Measurements from ENCODE around the gene METTL21C.

Gene METTL21C

DNA sequence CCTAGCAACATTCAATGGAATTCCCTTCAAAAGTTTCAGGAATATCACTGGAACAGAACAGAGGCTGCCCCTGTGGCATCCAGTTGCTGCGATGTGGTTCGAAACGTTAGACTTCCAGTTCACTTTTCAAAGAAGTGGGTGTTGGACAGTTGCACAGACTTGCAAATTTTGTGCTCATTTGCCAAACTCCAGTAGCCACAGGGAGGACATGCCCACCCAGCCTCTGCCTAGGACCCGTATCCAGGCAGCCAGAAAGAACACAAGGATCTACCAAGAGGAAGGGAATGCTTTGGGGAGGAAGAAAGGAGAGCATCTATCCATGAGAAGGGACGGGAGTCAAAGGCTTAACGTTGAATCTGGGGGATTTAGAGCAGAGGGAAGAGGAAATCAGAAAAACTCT is at the start of gene METTL21C:
METTL21C (minus strand) TSS at position 108 of the 400 bp plus-strand sequence. CDS start 546 bp downstream, outside the sequence.
- no peak for DNase-seq (ENCODE audit: low read depth in 2 of 2)

DNA sequence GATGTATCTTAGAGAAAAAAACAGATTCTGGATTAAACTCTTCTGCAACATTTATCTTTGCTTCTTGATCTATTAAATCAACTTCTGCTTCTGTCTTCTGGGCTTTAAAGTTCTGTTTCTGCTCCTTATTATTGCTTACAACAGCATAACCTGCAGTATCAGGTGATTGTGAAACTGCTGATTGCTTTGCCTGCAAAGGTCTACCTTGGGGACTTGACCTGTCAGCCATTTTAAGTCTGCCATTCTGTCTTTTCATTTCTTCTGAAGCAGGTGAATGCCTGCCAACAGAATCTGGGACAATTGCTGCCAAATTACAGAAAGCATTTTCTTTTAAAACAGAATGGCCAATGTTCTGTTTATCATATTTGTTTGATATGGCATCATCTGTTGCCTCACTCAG is 47.7 kb upstream of the METTL21C start:
- DNase-seq (ENCODE audit: low read depth in 2 of 2) = no peak

DNA sequence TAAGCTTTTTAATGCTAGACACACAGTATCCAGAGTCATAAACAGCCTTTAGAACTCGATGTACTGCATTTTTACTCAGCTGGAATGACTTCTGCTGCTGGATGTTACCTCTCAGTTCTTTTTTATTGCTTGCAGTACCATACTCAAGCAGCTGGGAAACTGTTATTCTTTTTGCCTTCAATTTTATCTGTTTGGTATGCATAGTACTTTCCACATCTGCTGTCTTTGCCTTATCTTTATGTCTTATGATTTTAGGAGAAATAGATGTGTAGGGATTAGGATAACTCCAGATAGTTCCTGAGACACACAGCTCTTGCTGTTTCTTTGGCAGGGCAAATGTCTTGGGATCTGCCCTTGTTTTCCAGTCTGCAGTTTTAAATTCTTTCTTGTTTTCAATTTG is 47.3 kb upstream of the METTL21C start:
- no peak for DNase-seq (ENCODE audit: low read depth in 2 of 2)

DNA sequence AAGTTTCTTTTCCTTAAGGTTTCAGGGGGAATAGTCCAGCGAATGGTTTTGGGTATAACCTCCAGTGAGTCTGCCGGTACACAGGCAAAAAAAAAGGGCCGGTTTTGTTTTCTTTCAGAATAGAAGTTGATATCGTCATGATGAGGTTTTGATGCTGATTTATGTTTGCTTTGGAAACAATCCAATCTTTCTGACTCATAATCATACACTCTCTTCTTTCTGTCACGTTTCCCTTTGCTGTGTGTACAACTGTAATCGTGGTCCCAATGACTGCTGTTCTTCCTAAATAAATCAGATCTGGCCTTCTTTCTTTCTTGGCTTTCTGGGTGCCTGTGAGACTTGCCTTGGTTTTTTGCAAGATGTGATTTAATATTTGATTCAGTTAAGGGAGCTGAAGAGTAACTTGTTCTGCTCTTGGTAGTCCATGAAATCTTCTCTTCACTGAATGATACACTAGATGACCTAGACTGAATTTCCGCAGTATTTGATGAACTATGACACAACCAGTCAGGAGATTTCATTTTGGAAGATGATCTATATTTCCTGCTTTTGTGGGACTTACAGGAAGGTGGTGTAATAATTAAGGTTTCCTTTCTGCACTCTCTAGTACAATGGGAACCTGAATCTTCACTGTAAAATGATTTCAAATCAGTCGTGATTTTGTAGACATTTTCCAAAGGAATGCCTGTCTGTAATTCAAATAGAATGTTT is 34.9 kb upstream of the METTL21C start:
- no peak for DNase-seq (ENCODE audit: low read depth in 2 of 2)

DNA sequence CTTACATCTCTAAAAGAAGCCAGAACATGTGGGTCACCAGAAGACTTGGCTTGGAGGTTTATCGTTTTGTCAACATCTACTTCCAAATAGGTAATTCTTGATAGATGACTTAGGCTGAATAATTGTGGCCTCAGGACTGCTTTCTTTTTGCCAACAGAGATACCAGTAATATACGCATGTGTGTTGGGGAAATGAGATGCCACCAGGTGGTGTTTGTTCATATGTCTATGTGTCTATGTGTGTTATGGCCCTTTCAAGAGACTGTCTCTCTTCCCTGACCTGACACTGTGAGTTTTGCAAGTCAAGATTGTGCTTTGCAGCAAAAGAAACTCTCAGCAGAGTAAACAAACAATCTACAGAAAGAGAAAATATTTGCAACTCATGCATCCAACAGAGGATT is 31.6 kb upstream of the METTL21C start:
- DNase-seq (ENCODE audit: low read depth in 2 of 2) = no peak

DNA sequence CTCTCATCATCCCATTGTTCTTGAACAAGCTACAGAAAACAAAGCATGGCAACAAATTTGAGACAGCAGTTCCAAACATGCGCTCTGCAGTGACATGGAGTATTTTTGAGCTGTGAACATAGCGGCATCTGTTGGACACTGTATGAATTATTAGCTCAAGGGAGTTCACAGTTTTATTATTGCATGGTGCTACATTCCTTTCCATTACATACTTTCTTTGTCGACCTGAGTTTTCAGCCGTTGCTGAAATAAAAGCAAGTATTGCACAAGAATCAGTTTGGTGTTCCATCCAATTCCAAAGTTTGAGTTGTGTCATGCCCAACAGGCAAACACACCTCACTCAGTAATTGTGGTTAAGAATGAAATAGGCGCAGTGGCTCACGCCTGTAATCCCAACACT is 30.1 kb upstream of the METTL21C start:
- DNase-seq (ENCODE audit: low read depth in 2 of 2) = no peak

DNA sequence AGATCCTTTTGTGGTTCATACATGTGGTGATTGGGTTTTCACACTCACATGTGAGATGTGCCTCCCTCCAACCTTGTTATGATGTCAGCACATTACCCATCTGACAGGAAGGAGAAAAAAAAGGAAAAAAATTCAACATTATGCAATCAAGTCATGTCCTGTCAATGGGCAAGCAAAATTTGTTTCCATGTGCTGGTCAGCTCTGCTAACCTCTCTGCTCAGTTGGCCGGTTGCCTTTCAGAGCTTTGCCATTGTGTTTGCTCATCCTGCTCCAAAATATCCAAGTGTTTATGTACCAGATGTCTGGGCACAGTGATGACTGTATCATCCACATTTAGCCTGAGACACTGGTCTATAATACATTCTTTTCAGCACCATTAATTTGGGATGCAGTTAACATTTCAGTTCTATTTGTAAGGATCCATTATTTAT is 27.0 kb upstream of the METTL21C start:
- no peak for DNase-seq (ENCODE audit: low read depth in 2 of 2)

DNA sequence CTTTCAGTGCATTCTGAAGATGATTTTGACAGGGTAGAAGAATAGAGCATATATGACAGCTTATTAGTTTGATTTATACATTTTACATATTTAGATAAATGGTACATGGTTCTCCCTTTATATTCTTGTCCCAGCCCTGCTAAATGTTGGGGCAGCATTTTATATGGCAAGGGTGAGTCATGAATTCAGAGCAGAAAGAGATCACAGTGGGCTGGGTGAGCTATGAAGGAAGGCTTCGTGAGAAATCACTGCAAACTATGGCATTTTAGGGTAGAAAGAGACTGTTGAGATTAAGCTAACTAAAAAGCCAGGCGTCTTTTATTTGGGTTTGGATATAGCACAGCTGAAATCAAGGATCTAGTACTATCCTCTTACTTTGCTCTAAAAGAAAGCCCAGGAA is 23.9 kb upstream of the METTL21C start:
- no peak for DNase-seq (ENCODE audit: low read depth in 2 of 2)

DNA sequence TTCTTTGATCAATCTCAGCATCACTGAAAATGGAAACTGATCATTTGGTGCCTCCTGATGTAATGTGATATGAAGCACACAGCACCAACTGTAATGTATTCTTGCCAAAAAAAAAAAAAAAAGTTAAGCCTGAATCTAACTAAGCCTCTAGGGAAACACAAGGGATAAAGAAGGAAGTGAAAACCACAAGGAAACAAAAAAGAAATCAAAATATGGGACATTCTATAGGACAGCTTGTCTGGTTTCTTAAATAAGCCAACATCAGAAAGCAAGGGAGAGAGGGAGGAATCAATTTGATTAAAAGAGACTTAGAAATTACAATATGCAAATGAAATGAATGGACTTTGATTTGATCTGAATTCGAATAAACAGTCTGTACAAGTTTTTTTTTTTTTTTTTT is 20.6 kb upstream of the METTL21C start:
- no peak for DNase-seq (ENCODE audit: low read depth in 2 of 2)

DNA sequence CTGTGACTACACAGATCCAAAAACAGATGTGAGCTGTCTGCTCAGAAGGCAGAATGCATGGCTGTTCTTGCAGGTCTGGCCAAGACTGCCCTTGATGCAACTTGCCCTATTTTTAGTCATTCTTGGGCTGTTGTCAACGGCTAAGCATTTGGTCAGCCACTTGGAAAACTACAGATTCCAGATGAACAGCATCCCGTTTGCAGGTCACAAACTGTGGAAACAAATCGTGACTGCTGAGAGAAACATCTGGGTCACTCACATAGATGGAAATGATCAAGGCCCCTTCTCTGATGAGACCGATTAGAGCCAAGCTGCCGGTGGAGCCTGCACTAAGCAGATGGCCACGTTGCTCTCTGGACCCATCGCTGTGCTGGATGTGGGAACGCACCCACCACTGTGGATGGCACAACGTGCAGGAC is 15.4 kb upstream of the METTL21C start:
- no peak for DNase-seq (ENCODE audit: low read depth in 2 of 2)

DNA sequence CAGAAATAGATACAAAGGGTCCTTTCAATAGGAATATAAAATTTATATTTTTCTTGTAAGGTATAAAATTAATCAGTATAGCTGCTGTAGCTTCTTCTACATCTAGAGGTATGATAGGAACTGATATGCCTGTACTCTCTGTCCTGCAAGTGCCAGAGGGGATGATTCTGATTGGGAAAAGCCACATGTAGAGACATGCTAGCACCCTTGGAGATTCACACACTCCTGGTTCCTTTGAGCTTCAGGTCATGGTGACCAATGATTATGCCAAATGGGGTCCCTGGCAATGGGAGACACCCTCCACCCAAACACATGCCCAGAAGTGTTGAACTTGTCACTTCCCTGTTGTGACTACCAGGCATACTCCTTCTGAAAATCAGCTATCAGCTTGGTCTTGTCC is 14.7 kb upstream of the METTL21C start:
- no peak for DNase-seq (ENCODE audit: low read depth in 2 of 2)

DNA sequence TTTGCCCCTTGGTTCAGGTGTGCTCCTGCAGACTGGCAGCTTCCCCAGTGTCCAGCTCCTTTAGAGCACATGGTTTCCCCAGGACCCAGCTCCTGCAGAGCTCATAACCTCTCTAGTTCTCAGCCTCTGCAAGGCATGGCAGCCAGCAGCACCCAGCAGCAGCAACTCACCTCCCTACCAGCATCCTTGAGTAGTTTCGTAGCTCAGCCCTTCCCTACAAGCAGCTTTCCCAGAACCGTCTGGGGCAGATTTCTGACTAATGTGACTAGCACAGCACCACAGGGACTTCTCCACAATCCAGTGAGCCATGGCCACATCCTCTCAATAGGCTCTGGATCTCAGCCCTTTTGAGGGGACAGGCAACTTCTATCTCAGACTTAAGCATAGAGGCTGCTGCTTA is 14.1 kb upstream of the METTL21C start:
- no peak for DNase-seq (ENCODE audit: low read depth in 2 of 2)

DNA sequence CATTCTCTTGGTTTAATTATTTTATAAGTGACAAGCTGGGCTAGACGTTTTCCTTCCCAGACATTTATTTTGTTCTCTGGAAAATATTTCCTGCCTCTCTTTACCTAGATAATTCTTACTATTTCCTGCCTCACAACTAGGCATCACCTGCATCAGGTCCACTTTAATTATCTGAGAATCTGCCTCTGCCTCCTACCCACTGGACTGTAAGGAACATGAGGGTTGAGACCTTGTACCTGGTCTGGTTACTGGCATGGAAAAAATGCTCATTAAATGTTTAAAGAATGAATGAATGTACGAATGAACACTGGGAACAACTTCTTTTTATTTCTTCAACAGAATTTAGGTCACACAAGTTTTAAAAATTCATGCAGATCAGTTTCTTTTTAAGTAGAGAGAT is 13.4 kb upstream of the METTL21C start:
- no peak for DNase-seq (ENCODE audit: low read depth in 2 of 2)

DNA sequence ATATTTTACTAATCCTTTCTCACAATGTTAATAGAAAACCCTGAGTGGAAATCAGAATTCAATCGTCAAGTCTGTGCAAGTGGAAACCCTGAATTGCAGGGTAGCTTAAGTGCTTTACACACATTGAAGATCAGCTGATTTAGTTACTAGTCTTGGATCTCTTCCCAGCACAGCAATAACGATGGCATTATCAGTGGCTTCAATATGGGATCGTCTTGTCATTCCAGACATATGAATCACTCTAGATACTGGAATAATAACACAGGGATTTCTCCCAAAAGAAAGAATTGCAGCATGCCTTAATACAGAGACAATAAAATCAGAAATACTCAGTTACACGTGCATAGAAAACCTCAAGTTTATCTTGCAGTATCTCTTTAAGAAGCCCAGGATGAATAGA is 12.6 kb upstream of the METTL21C start:
- DNase-seq (ENCODE audit: low read depth in 2 of 2) = no peak

DNA sequence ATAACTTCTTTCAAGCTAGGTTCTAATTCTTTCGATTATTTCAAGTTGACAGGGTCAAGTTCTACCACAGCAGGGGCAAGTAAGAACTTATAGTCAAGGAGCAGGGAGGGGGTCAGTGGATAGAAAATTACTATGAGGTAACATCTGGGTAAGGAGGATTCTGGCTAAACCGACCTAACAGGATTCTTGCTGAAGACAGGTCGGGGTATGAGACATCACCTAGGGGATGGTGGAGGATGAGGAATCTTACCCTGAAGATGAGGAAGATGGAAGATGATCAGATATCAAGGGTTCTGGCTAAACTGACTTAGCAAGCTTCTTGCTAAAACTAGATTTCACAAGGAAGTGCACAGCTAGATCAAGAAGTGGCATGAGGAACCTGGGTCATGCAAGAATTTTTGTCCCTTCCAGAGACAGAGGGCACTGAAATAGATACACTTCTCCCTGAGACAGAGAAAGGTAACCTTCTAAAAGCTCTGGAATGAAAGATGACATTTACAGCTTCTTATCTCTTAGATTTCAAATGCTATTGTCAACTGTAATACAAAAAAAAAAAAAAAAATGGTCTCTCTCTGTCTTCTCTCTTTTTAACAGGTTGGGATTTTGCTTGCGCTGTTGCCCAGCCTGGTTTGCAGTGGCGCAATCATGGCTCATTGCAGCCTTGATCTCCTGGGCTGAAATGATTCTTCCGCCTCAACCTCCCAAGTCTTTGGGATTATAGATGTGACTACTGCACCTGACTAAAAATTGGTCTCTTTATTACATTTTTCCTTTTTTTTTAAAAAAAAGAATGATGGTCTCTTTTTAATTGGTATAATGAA is 9.6 kb upstream of the METTL21C start:
- no peak for DNase-seq (ENCODE audit: low read depth in 2 of 2)

DNA sequence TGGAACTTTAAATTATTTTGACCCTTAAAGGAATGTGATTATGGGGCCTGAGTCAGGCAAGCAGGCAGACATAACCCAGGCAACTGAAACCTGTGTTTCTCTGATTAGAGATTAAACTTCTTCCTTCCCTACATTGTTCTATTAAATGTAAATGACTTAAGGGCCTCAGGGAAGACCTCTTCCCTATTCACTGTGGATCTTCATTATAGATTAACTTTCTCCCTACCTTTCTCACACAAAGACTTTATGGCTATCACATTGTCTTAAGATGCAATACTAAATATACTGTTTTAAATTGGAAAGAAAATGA is 8.8 kb upstream of the METTL21C start:
- DNase-seq (ENCODE audit: low read depth in 2 of 2) = no peak

DNA sequence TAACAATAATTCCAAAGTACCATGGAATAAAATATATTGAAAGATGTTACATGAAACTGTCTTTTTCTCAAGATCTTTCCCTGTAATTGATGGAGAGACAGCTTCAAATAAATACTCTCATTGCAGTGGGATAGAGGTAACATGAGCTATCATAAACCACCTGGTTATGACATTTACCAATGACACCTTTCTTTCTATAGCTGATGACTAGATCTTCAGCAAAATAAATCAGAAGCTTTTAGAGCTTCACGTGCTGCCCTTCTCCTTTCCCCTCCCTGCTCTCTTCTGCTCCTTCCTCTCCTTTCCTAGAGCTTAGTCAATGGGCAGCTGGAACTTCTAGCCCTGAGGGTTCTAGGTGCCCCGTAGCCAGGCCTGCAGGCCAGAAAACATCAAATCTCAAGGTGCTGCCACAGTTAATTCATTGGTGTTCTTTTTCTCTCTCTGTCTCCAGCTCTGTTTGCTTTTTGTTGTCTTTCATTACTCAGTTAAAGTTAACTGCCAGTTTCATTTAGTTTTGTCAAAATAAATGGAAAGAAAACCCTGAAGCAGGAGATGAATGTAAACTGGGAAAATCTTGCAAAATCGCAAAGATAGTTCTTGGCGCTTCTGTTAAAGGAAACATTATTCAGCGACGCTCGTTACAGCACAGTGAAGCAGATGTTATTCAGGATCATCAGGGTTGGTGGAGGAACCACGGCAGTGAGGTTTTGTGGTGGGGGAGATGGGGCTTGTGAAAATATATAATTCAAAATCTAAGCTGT is 8.3 kb upstream of the METTL21C start:
- no peak for DNase-seq (ENCODE audit: low read depth in 2 of 2)

DNA sequence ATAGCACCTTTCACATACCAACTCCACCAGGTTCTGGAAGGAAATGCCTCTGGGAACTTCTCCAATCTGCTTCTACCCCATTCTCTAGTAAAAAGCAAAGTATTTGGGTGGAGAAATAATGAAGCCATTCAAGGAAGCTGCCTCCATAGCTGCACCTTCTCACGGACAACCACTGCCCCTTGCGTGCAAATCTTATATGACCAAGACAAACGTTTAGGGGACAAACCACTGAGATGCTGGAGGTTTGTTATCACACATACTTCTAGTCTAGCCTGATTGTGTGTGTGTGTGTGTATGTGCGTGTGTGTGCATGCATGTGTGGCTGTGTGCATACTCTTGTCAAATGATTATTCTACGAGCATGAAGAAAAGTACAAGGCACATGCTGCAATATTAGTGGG is 6.5 kb upstream of the METTL21C start:
- no peak for DNase-seq (ENCODE audit: low read depth in 2 of 2)

DNA sequence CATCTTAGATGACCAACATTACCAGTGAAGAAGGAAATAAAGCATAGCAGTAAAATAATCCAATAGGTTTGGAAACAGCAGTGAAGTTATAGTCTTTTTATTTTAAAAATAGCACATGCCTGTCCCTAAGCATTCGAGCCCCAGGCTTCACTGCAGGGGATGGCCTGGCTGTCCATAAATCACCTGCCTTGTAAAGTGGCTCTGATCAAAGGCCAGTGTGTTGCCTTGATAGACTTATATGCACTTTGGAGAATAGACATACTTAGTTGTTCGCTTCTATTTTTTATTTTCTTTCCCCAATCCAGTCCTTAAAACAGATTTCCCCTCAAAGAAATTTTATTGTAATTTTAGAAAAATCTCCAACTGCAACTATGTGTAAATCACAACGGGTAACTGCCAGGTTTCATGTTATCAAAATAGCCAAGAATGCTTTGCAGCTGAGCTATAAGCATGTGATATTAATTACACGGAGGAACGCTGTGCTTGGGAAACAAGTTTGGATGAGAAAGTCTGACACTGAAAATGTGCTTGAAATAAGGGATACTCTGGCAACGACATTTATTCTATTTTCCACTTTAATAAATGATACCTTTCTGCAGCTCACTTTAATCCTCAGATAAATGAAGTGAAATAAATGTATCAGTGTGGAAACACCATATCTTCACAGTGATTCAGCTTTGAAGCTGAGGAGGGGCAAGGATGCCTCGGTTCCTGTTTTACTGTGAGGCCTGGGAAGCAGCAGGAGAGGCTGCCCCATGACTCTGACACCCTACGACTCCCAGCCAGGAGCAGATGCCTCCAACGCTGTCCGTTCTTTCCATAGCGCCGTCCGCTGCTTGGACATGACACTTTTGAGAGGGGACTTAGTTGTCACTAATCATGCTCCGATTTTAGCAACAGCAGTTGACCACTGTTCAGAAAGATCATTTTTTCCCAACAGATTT is 5.5 kb upstream of the METTL21C start:
- no peak for DNase-seq (ENCODE audit: low read depth in 2 of 2)

DNA sequence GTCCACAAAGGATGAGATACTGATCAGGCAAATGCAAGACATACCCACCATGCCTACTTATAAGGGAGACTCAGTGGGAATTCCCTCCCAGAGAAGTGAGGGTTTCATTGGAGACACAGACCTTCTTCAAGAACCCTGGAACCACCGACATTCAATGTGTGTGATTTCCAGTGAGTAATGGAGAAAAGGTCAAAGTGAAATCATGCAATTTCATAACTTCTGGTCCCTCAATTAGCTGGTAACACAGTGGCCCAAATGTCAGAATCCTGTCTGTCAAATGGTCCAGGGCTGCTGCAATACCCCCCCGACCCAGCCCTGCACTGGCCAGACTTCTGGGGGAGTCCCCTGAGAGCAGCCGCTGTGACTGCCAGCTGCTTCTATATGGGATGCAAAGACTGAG is 4.7 kb upstream of the METTL21C start:
- no peak for DNase-seq (ENCODE audit: low read depth in 2 of 2)

DNA sequence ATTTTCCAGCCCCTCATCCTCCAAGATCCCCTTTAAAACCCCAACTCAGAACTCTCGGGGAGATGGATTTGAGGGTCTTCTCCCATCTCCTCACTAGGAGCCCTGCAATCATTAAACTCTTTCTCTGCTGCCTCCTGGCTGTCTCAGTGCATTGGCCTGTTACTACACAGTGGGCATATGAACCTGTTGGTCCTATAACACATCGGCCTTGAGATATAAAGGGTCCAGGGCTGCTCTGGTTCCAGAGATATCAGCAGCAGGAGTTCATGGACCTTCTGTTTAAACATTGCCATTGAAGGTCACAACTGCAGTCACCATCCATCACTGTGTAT is 3.8 kb upstream of the METTL21C start:
- DNase-seq (ENCODE audit: low read depth in 2 of 2) = no peak
